Spinal cord (tissue), 10 donors: ENCODE measurements around the gene FIGN. TPM values are rescaled to one million over a fixed set of nuclear protein-coding genes. Genes with fewer than 3 reads are reported as not detected.

Experiments used
- DNase-seq, 6 donors: peaks; one replicate each; pipeline versions ENCODE4 v3.0.0 to v3.0.0-alpha.2; 2013 to 2015; ENCODE audit warnings: low spot score in 6 of 6, low read depth in 4 of 6
- H3K27ac ChIP-seq: one replicate; pipeline ENCODE4 v1.5.1; 2013; ENCODE audit warnings: low read depth, low read length, control low read depth
- H3K27me3 ChIP-seq: one replicate; pipeline ENCODE4 v1.6.1; 2013; ENCODE audit warnings: low read length; ENCODE audit not compliant: control insufficient read depth, insufficient read depth
- H3K36me3 ChIP-seq: one replicate; pipeline ENCODE4 v1.6.1; 2013; ENCODE audit warnings: low read length; ENCODE audit not compliant: control insufficient read depth, insufficient read depth
- H3K4me1 ChIP-seq: one replicate; pipeline ENCODE4 v1.6.1; 2013; ENCODE audit warnings: low read length; ENCODE audit not compliant: control insufficient read depth, insufficient read depth
- H3K4me3 ChIP-seq: one replicate; pipeline ENCODE4 v1.5.1; 2013; ENCODE audit warnings: low read depth, low read length, control low read depth
- H3K9me3 ChIP-seq: one replicate; pipeline ENCODE4 v1.6.1; 2013; ENCODE audit warnings: low read length; ENCODE audit not compliant: control insufficient read depth, insufficient read depth
- WGBS: methylation state at CpG from one replicate; pipeline ENCODE4 v1.1.5; 2013; ENCODE audit warnings: missing lambda C conversion rate; ENCODE audit not compliant: insufficient coverage; 5-methylcytosine and 5-hydroxymethylcytosine counted together
- polyA plus RNA-seq, 2 donors: library from polyadenylated mRNA; unstranded; fragments of 120-200 nt; gene quantifications; one replicate each; pipeline ENCODE4 v1.2.1, GENCODE V29; 2013; ENCODE audit not compliant: insufficient read length in 2 of 2
- total RNA-seq, 2 donors: library from RNA; depleted of rRNA in 1 of 2; stranded (reverse); fragments of 120-200 nt in 1 of 2; fragments of >200 nt in 1 of 2; gene quantifications; one replicate each; pipeline versions ENCODE4 v1.2.3 to v1.2.4, GENCODE V29; 2013 to 2014
- donor health status: healthy.

The FIGN gene
- total and polyA plus RNA-seq, 4 donors, result 6.6 to 9.8 (median 7.8) TPM

DNA sequence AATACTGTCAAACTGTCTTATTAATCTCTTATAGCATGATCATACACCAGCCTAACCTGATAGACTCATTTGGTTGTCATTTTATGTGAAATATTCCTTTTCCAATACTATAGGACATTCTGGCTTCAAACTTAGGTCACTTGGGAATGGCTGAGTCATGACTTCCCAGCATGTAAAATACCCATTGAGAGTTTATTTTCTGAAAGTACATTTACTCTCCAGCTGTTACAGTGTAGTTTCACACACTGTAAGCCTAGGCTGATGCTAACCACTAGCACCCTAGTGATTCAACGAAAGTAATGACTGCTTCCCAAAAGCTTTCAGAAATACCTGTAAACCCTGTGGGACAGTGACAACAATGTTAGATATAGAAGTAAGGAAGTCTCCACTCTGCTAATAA, 93.8 kb downstream of the FIGN start:
- Histone ChIP-seq H3K27me3 (no peaks in the 10 kb centered on the region), H3K36me3 (no peaks in the 10 kb centered on the region), H3K4me1 (no peaks in the 10 kb centered on the region), H3K27ac (no peak overlapping the region), H3K4me3 (no peak overlapping the region), H3K9me3 (no peaks in the 10 kb centered on the region)
- WGBS, result no CpG with 5 or more reads among the region's 1 CpG
- DNase-seq, result no peak

- no CpG with 5 or more reads among the region's 6 CpGs for WGBS
- DNase-seq, result no peak
- Histone ChIP-seq H3K9me3 (no peaks in the 10 kb centered on the region), H3K4me1 (no peaks in the 10 kb centered on the region), H3K27me3 (no peaks in the 10 kb centered on the region), H3K36me3 (no peaks in the 10 kb centered on the region), H3K4me3 (no peak overlapping the region), H3K27ac (no peak overlapping the region)
These were observed 95.1 kb downstream of the FIGN start for GRCh38 chr2:163640542-163641193.

DNA sequence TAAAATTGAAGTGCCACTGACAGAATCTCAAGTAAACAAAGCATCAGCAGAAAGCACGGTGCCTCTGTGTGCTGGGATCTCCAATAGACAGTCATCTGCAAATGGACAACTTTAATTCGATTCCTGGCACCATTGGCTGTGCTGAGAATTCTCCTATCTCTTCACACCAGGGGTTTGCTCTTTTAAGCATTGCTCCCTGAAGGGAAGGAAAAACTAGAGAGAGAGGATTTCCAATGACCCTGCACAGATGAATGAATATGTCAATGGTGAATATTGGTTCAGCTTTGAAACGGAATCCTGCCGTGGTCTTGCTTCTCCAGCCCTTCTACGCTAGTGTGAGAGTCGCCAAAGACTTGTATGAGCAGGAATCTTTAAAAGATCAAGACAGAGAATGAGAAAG, 97.9 kb downstream of the FIGN start:
- H3K27me3 ChIP-seq, result no peaks in the 10 kb centered on the region
- no peak overlapping the region for H3K27ac ChIP-seq
- H3K9me3 ChIP-seq, result no peaks in the 10 kb centered on the region
- 45% methylated on average over 5 of the region's 6 CpGs for WGBS
- no peaks in the 10 kb centered on the region for H3K36me3 ChIP-seq
- no peaks in the 10 kb centered on the region for H3K4me1 ChIP-seq
- DNase-seq, result peak in 2 of 6 donors; percentile 37 to 46
- H3K4me3 ChIP-seq, result no peak overlapping the region

DNA sequence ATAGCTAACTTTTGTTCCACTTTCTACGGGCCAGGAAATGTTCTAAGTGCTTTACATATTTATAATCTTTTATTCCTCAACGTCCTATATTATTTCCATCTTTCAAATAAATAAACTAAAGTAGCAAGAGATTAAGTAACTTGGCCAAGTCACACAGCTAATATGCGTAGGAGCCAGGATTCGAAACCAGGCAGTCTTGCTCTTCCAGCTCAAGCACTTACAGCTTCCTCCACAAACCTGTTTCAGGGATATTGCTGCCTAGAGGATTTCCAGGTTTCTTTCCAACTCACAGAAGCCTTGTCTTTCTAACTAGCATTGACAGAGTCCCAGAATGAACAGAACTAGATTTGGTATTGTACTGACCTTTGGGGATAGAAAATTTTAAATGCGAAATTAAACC, 102.5 kb downstream of the FIGN start:
- no CpG with 5 or more reads among the region's 5 CpGs for WGBS
- Histone ChIP-seq H3K9me3 (no peaks in the 10 kb centered on the region), H3K27ac (no peak overlapping the region), H3K36me3 (no peaks in the 10 kb centered on the region), H3K27me3 (no peaks in the 10 kb centered on the region), H3K4me3 (no peak overlapping the region), H3K4me1 (no peaks in the 10 kb centered on the region)
- DNase-seq, result no peak

DNA sequence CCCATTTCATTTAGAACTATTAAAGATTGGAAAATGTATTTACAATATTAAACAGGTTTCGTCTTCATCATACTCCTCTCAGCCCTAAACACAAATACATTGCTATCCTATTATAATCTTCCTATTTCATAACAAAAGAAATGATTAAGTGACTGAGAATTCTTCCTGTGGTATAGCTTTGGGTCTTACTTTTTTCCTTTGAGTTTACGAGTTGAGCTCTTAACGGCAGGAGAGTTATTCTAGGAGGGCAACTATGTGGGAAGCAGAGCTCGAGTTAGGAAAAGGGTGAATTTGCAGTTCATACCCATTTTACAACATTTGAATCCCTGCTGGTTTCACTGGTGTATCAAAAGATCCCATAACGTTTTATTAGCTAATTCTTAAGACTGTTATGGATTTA, 105.0 kb downstream of the FIGN start:
- DNase-seq, result no peak
- Histone ChIP-seq H3K27ac (no peak overlapping the region), H3K36me3 (no peaks in the 10 kb centered on the region), H3K9me3 (no peaks in the 10 kb centered on the region), H3K4me3 (no peak overlapping the region), H3K4me1 (no peaks in the 10 kb centered on the region), H3K27me3 (no peaks in the 10 kb centered on the region)
- no CpG with 5 or more reads among the region's 5 CpGs for WGBS

DNA sequence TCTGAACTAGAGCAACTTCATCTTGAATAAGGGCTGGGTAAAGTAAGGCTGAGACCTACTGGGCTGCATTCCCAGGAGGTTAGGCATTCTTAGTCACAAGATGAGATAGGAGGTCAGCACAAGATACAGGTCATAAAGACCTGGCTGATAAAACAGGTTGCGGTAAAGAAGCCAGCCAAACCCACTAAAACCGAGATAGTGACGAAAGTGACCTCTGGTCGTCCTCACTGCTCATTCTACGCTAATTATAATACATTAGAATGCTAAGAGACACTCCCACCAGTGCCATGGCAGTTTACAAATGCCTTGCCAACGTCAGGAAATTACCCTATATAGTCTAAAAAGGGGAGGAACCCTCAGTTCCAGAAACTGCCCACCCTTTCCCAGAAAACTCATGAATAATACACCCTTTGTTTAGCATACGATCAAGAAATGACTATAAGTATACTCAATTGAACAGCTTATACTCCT, 109.1 kb downstream of the FIGN start:
- Histone ChIP-seq H3K4me1 (no peaks in the 10 kb centered on the region), H3K27ac (no peak overlapping the region), H3K4me3 (no peak overlapping the region), H3K27me3 (no peaks in the 10 kb centered on the region), H3K36me3 (no peaks in the 10 kb centered on the region), H3K9me3 (no peaks in the 10 kb centered on the region)
- DNase-seq, result no peak
- 67% methylated on average over 3 of the region's 7 CpGs for WGBS

DNA sequence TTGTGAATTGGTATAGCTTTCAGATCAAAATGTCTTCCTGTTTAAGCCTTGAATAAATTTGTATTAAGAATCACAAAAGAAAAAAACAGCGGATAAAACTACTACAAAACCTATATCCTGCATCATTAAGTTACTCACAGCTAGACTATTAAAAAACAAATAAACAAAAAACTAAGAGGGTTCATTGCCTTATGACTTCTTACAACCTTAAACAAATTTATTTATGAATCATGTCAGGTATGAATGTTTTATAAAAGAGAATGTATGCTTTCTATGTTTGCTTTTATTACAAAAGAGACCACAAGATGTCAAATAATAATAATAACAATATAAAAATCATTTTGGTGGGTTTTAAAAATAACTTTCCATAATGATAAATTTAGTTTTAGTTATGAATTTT, 109.6 kb downstream of the FIGN start:
- H3K36me3 ChIP-seq, result no peaks in the 10 kb centered on the region
- no CpG with 5 or more reads among the region's 1 CpG for WGBS

GRCh38 chr2:163625632-163626031, 110.2 kb downstream of the FIGN start:
- Histone ChIP-seq H3K27ac (no peak overlapping the region), H3K4me1 (no peaks in the 10 kb centered on the region), H3K9me3 (no peaks in the 10 kb centered on the region), H3K27me3 (no peaks in the 10 kb centered on the region), H3K4me3 (no peak overlapping the region), H3K36me3 (no peaks in the 10 kb centered on the region)
- DNase-seq, result no peak
- WGBS, result no CpG with 5 or more reads among the region's 1 CpG

More for the DNA sequence above, 109.6 kb downstream of the FIGN start:
- DNase-seq, result no peak
- Histone ChIP-seq H3K27ac (no peak overlapping the region), H3K4me3 (no peak overlapping the region), H3K27me3 (no peaks in the 10 kb centered on the region), H3K9me3 (no peaks in the 10 kb centered on the region), H3K4me1 (no peaks in the 10 kb centered on the region)

DNA sequence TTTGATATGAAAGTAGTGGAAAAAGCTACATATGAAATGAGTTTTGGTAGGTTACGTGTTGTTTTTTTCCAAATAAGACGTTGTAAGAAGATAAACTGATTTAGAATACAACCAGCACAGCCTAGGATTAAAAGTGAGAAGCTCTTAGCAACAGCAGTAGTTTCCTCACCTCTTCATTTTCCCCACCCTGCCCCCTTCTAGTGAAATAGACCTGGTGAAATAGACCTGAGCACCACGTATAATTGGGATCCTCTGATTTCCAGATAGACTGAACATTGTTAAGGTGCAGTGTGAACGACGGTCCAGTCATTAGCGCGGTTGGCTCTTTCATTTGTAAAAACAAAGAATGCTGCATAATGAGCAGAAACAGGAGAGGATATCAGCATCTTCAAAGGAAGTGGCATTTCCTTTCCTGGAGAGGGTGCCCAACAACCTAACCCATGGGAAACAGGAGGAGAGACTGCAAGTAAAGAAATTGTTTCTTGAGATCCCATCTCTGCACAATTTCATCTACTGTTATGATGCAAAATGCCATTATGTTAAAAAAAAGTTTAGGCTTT, 114.3 kb downstream of the FIGN start:
- Histone ChIP-seq H3K9me3 (no peaks in the 10 kb centered on the region), H3K27ac (no peak overlapping the region), H3K4me1 (no peaks in the 10 kb centered on the region), H3K27me3 (no peaks in the 10 kb centered on the region), H3K4me3 (no peak overlapping the region), H3K36me3 (no peaks in the 10 kb centered on the region)
- WGBS, result 40% methylated on average over 5 of the region's 7 CpGs
- DNase-seq, result no peak

DNA sequence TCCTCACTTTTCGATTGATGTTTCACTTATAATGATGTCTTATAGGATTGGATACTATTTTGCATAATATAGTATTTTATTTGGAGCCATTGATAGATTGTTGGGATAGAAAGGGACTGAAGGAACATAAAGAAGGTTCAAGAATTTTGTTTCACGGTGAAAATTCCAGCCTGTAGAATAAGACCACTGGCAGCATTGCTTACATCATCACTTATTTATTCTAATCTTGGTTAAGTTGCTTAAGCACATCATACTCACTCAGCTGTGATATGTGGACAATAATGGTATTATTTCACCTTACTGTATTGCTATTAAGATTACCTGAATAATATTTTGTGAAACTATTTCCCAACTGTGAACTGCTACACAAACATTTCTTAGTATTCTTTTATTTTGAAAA, 118.3 kb downstream of the FIGN start:
- no peaks in the 10 kb centered on the region for H3K9me3 ChIP-seq
- H3K27me3 ChIP-seq, result no peaks in the 10 kb centered on the region
- no peaks in the 10 kb centered on the region for H3K4me1 ChIP-seq
- no peaks in the 10 kb centered on the region for H3K36me3 ChIP-seq
- WGBS, result no CpG with 5 or more reads among the region's 2 CpGs
- H3K4me3 ChIP-seq, result no peak overlapping the region
- no peak for DNase-seq
- no peak overlapping the region for H3K27ac ChIP-seq
